ENCODE data around the gene ANKS1B.

- TF ChIP-seq GATA3 (IDR thresholded peaks at IDR 0.05; ENCODE audit: low read depth, low read length) (peak; percentile 71; the same call in 1 of the 2 replicates), GATA2 (IDR thresholded peaks at IDR 0.05; ENCODE audit: low read depth, low read length) (peak; percentile 85)
These were observed 1248.1 kb downstream of the ANKS1B start for GRCh38 chr12:98736352-98737321.

Data from SH-SY5Y (cell line).